ENCODE results near the gene HS6ST2.

Gene HS6ST2

GRCh38 chrX:132750331-132751062 lies 207.9 kb downstream of the HS6ST2 start:
- Histone ChIP-seq H3K9me3 (ENCODE audit: low read length) (no peaks in the 10 kb centered on the region), H3K79me2 (ENCODE audit: insufficient read depth, low read length) (no peaks in the 10 kb centered on the region), H2AFZ (ENCODE audit: low read length) (no peak overlapping the region), H3K36me3 (ENCODE audit: insufficient read depth, low read length) (no peaks in the 10 kb centered on the region), H3K4me3 (ENCODE audit: low read depth, low read length, poor library complexity, severe bottlenecking) (no peak overlapping the region), H3K9ac (ENCODE audit: low read length) (no peak overlapping the region), H3F3A (ENCODE audit: insufficient read depth, low read length) (no peaks in the 10 kb centered on the region), H3K4me1 (ENCODE audit: insufficient read depth, low read length, severe bottlenecking) (no peaks in the 10 kb centered on the region), H3K9me2 (ENCODE audit: low read depth, low read length) (no peaks in the 10 kb centered on the region), H3K4me2 (ENCODE audit: low read length) (no peak overlapping the region), H3K27me3 (ENCODE audit: insufficient read depth, low read length) (no peaks in the 10 kb centered on the region), H3K27ac (ENCODE audit: low read depth, low read length, poor library complexity, severe bottlenecking) (no peak overlapping the region), H4K20me1 (ENCODE audit: insufficient read depth, low read length) (no peaks in the 10 kb centered on the region)
- TF ChIP-seq EZH2 (IDR thresholded peaks at IDR 0.05; ENCODE audit: borderline replicate concordance, low read length): no peak
- TF ChIP-seq CTCF (IDR thresholded peaks at IDR 0.05; ENCODE audit: low read length): no peak

GRCh38 chrX:132749406-132749805 lies 209.0 kb downstream of the HS6ST2 start:
- no peaks in the 10 kb centered on the region for H3K27me3 ChIP-seq (ENCODE audit: insufficient read depth, low read length)
- H3K4me2 ChIP-seq (ENCODE audit: low read length): no peak overlapping the region
- H4K20me1 ChIP-seq (ENCODE audit: insufficient read depth, low read length): no peaks in the 10 kb centered on the region

GRCh38 chrX:132748909-132749308 lies 209.5 kb downstream of the HS6ST2 start:
- H3K4me1 ChIP-seq (ENCODE audit: insufficient read depth, low read length, severe bottlenecking): no peaks in the 10 kb centered on the region
- TF ChIP-seq EZH2 (IDR thresholded peaks at IDR 0.05; ENCODE audit: borderline replicate concordance, low read length) (no peak), CTCF (IDR thresholded peaks at IDR 0.05; ENCODE audit: low read length) (no peak)
- no peak overlapping the region for H3K4me3 ChIP-seq (ENCODE audit: low read depth, low read length, poor library complexity, severe bottlenecking)
- no peak overlapping the region for H3K27ac ChIP-seq (ENCODE audit: low read depth, low read length, poor library complexity, severe bottlenecking)
- no peaks in the 10 kb centered on the region for H3K9me2 ChIP-seq (ENCODE audit: low read depth, low read length)
- no peak overlapping the region for H2AFZ ChIP-seq (ENCODE audit: low read length)
- H3K9me3 ChIP-seq (ENCODE audit: low read length): no peaks in the 10 kb centered on the region
- H3K36me3 ChIP-seq (ENCODE audit: insufficient read depth, low read length): no peaks in the 10 kb centered on the region
- no peaks in the 10 kb centered on the region for H4K20me1 ChIP-seq (ENCODE audit: insufficient read depth, low read length)
- H3K79me2 ChIP-seq (ENCODE audit: insufficient read depth, low read length): no peaks in the 10 kb centered on the region
- no peak overlapping the region for H3K4me2 ChIP-seq (ENCODE audit: low read length)
- no peak overlapping the region for H3K9ac ChIP-seq (ENCODE audit: low read length)
- no peaks in the 10 kb centered on the region for H3K27me3 ChIP-seq (ENCODE audit: insufficient read depth, low read length)
- no peaks in the 10 kb centered on the region for H3F3A ChIP-seq (ENCODE audit: insufficient read depth, low read length)

More at GRCh38 chrX:132749406-132749805, 209.0 kb downstream of the HS6ST2 start:
- Histone ChIP-seq H3K4me3 (ENCODE audit: low read depth, low read length, poor library complexity, severe bottlenecking) (no peak overlapping the region), H2AFZ (ENCODE audit: low read length) (no peak overlapping the region), H3K9ac (ENCODE audit: low read length) (no peak overlapping the region), H3K4me1 (ENCODE audit: insufficient read depth, low read length, severe bottlenecking) (no peaks in the 10 kb centered on the region), H3F3A (ENCODE audit: insufficient read depth, low read length) (no peaks in the 10 kb centered on the region), H3K9me2 (ENCODE audit: low read depth, low read length) (no peaks in the 10 kb centered on the region), H3K36me3 (ENCODE audit: insufficient read depth, low read length) (no peaks in the 10 kb centered on the region), H3K9me3 (ENCODE audit: low read length) (no peaks in the 10 kb centered on the region), H3K79me2 (ENCODE audit: insufficient read depth, low read length) (no peaks in the 10 kb centered on the region), H3K27ac (ENCODE audit: low read depth, low read length, poor library complexity, severe bottlenecking) (no peak overlapping the region)
- TF ChIP-seq EZH2 (IDR thresholded peaks at IDR 0.05; ENCODE audit: borderline replicate concordance, low read length) (no peak), CTCF (IDR thresholded peaks at IDR 0.05; ENCODE audit: low read length) (no peak)
